Gastrocnemius medialis (tissue), 4 donors: Measurements from ENCODE around the gene UPK3A.

Source experiments
- POLR2A ChIP-seq, 2 donors: fragments of 450-650 bp; IDR thresholded peaks; one replicate each; pipeline ENCODE4 v1.6.1; 2017; ENCODE audit warnings: antibody characterized with exemption in 2 of 2, mild to moderate bottlenecking in 2 of 2, moderate library complexity in 2 of 2
- TF ChIP-seq, protein P1 (sequence below), 5 experiments: fragments of 450-650 bp in 3 of 5; fragments of 200-600 bp in 2 of 5; sonication (generic) in 2 of 5; IDR thresholded peaks in 4 of 5; conservative IDR thresholded peaks in 1 of 5; 1 replicate in 4 of 5; 2 replicates in 1 of 5; pipeline ENCODE4 v1.5.1; 2016 to 2019; ENCODE audit warnings: antibody characterized with exemption in 5 of 5, mild to moderate bottlenecking in 3 of 5, moderate library complexity in 3 of 5

DNA sequence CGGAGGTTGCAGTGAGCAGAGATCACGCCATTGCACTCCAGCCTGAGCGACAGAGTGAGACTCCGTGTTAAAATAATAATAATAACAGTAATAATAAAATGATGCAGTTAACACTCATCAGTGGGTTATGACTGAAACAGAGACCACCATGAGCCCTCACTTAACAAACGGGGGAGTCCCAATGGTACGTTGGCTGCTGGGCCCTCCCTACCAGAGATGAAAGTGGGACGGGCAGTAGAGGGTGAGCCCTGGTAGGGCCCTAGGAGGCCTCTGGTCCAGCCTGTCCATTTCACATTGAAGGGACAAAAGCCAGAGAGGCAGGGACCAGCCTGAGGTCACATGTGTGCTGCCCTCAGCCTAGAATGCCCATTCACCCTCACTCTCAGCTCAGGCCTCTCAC, 30.4 kb upstream of the UPK3A start:
- TF ChIP-seq, protein P1, sequence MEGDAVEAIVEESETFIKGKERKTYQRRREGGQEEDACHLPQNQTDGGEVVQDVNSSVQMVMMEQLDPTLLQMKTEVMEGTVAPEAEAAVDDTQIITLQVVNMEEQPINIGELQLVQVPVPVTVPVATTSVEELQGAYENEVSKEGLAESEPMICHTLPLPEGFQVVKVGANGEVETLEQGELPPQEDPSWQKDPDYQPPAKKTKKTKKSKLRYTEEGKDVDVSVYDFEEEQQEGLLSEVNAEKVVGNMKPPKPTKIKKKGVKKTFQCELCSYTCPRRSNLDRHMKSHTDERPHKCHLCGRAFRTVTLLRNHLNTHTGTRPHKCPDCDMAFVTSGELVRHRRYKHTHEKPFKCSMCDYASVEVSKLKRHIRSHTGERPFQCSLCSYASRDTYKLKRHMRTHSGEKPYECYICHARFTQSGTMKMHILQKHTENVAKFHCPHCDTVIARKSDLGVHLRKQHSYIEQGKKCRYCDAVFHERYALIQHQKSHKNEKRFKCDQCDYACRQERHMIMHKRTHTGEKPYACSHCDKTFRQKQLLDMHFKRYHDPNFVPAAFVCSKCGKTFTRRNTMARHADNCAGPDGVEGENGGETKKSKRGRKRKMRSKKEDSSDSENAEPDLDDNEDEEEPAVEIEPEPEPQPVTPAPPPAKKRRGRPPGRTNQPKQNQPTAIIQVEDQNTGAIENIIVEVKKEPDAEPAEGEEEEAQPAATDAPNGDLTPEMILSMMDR (IDR thresholded peaks at IDR 0.05 in 4 of 5, conservative IDR thresholded peaks at IDR 0.05 in 1 of 5) = no peak
- no peak for TF ChIP-seq POLR2A (IDR thresholded peaks at IDR 0.05)
